WTC11 (cell line): ENCODE data around the gene GALNT13. TPM values are rescaled to one million over a fixed set of nuclear protein-coding genes. Genes with fewer than 3 reads are reported as not detected.

Source experiments
- ATAC-seq: fragments of 200-7000 bp; cut with Tn5 transposase; 2 replicates; pipeline ENCODE4 v1.10.0; 2021; ENCODE audit warnings: mild to moderate bottlenecking, moderate library complexity
- CTCF ChIA-PET: fragments of 300-600 bp; sonication (Branson Sonifier 250); formaldehyde crosslinking; loops from one replicate; lab custom pipeline; 2021; ENCODE audit warnings: antibody characterized with exemption; lab: Charles Lee
- POLR2A ChIA-PET: fragments of 350-600 bp; sonication (Branson Sonifier 250); formaldehyde crosslinking; loops from one replicate; lab custom pipeline; 2021; ENCODE audit warnings: antibody characterized with exemption; lab: Charles Lee
- DNase-seq: peaks from one replicate; pipeline ENCODE4 v3.0.0; 2021; ENCODE audit warnings: low spot score
- H3K27ac Mint-ChIP-seq: 2 replicates; pipeline ENCODE4 v1.8.0; 2021; ENCODE audit warnings: mixed read lengths
- H3K27me3 Mint-ChIP-seq: 2 replicates; pipeline ENCODE4 v1.8.0; 2021; ENCODE audit warnings: low read depth, mild to moderate bottlenecking, moderate library complexity, mixed read lengths
- H3K36me3 Mint-ChIP-seq: 2 replicates; pipeline ENCODE4 v1.8.0; 2021; ENCODE audit warnings: mixed read lengths
- H3K4me1 Mint-ChIP-seq: 2 replicates; pipeline ENCODE4 v1.8.0; 2022; ENCODE audit warnings: mixed read lengths
- H3K4me3 Mint-ChIP-seq: 2 replicates; pipeline ENCODE4 v1.8.0; 2021; ENCODE audit warnings: mild to moderate bottlenecking, moderate library complexity, mixed read lengths
- H3K9me3 Mint-ChIP-seq: 2 replicates; pipeline ENCODE4 v1.8.0; 2021; ENCODE audit warnings: mixed read lengths
- AFF4 ChIP-seq: sonication (generic); formaldehyde crosslinking; IDR thresholded peaks from 2 replicates; pipeline ENCODE4 v1.8.1; 2023; ENCODE audit warnings: mild to moderate bottlenecking, missing genetic modification reagents, borderline replicate concordance
- ATF3 ChIP-seq: sonication (generic); formaldehyde crosslinking; conservative IDR thresholded peaks from 2 replicates; pipeline ENCODE4 v1.8.1; 2022; ENCODE audit warnings: mild to moderate bottlenecking, missing genetic modification reagents
- ATF6 ChIP-seq: sonication (generic); formaldehyde crosslinking; IDR thresholded peaks from 2 replicates; pipeline ENCODE4 v1.8.1; 2023; ENCODE audit warnings: mild to moderate bottlenecking, missing genetic modification reagents
- CDX4 ChIP-seq: fragments of 250-450 bp; sonication (Bioruptor Pico); IDR thresholded peaks from 2 replicates; pipeline ENCODE4 v1.9.0; 2021; ENCODE audit warnings: moderate library complexity, mild to moderate bottlenecking, inconsistent platforms, borderline replicate concordance
- CREM ChIP-seq: sonication (generic); formaldehyde crosslinking; IDR thresholded peaks from 2 replicates; pipeline ENCODE4 v1.8.1; 2022; ENCODE audit warnings: mild to moderate bottlenecking, missing genetic modification reagents, moderate library complexity
- ERG ChIP-seq: fragments of 250-450 bp; sonication (Bioruptor Pico); IDR thresholded peaks from 2 replicates; pipeline ENCODE4 v1.8.0; 2021; ENCODE audit warnings: mild to moderate bottlenecking
- FOXJ3 ChIP-seq: sonication (generic); formaldehyde crosslinking; IDR thresholded peaks from 2 replicates; pipeline ENCODE4 v1.9.0; 2021; ENCODE audit warnings: missing genetic modification reagents, mild to moderate bottlenecking, borderline replicate concordance
- HMGA2 ChIP-seq: fragments of 250-450 bp; sonication (Bioruptor Pico); IDR thresholded peaks from 2 replicates; pipeline ENCODE4 v1.4.0; 2021; ENCODE audit warnings: mild to moderate bottlenecking, moderate library complexity
- JUN ChIP-seq: sonication (generic); formaldehyde crosslinking; IDR thresholded peaks from 2 replicates; pipeline ENCODE4 v1.8.0; 2023; ENCODE audit warnings: mild to moderate bottlenecking, missing genetic modification reagents
- MLX ChIP-seq: sonication (generic); formaldehyde crosslinking; IDR thresholded peaks from 2 replicates; pipeline ENCODE4 v1.8.1; 2023; ENCODE audit warnings: mild to moderate bottlenecking, missing genetic modification reagents, moderate library complexity
- TCF7 ChIP-seq: sonication (generic); formaldehyde crosslinking; IDR thresholded peaks from 2 replicates; pipeline ENCODE4 v1.8.0; 2022; ENCODE audit warnings: mild to moderate bottlenecking, low read depth, missing genetic modification reagents, moderate library complexity
- ZBTB43 ChIP-seq: sonication (generic); formaldehyde crosslinking; IDR thresholded peaks from 2 replicates; pipeline ENCODE4 v1.8.1; 2023; ENCODE audit warnings: mild to moderate bottlenecking, missing genetic modification reagents
- ZMAT4 ChIP-seq: fragments of 250-450 bp; sonication (Bioruptor Pico); IDR thresholded peaks from 2 replicates; pipeline ENCODE4 v1.9.0; 2021; ENCODE audit warnings: mild to moderate bottlenecking
- ZNF232 ChIP-seq: sonication (generic); formaldehyde crosslinking; IDR thresholded peaks from 2 replicates; pipeline ENCODE4 v1.8.0; 2022; ENCODE audit warnings: mild to moderate bottlenecking, missing genetic modification reagents
- ZNF317 ChIP-seq: sonication (generic); formaldehyde crosslinking; IDR thresholded peaks from 2 replicates; pipeline ENCODE4 v1.8.1; 2023; ENCODE audit warnings: low read depth, mild to moderate bottlenecking, moderate library complexity, missing genetic modification reagents, borderline replicate concordance
- ZNF396 ChIP-seq: fragments of 250-450 bp; sonication (Bioruptor Pico); IDR thresholded peaks from 2 replicates; pipeline ENCODE4 v1.8.0; 2021; ENCODE audit warnings: mild to moderate bottlenecking, moderate library complexity, borderline replicate concordance
- ZNF532 ChIP-seq: fragments of 250-450 bp; sonication (Bioruptor Pico); IDR thresholded peaks from 2 replicates; pipeline ENCODE4 v1.9.0; 2021; ENCODE audit warnings: mild to moderate bottlenecking, borderline replicate concordance
- total RNA-seq: library from RNA; stranded (reverse); gene quantifications from 3 replicates; pipeline ENCODE4 v1.2.3, GENCODE V29; 2021

GALNT13 gene
- total RNA-seq, 1 experiment from 2014 or later: 9.9 TPM

GRCh38 chr2:153990771-153991170, 119.0 kb downstream of the GALNT13 start (continued):
- TF ChIP-seq ATF3: no peak

GRCh38 chr2:154013514-154013913, 141.8 kb downstream of the GALNT13 start:
- no peak overlapping the region for H3K27ac Mint-ChIP-seq
- no peak overlapping the region for H3K4me3 Mint-ChIP-seq

More at GRCh38 chr2:154013514-154013913, 141.8 kb downstream of the GALNT13 start:
- peaks cover 8% of the 10 kb centered on the region for H3K9me3 Mint-ChIP-seq
- POLR2A ChIA-PET: no interaction called here
- TF ChIP-seq ZNF396: no peak
- no peak for TF ChIP-seq ZNF317 (CRISPR knock-in tag)
- no peak for TF ChIP-seq ZMAT4 (CRISPR knock-in tag)
- no peak for TF ChIP-seq ERG (CRISPR knock-in tag)
- no peak for TF ChIP-seq AFF4 (CRISPR knock-in tag)
- no peak for TF ChIP-seq FOXJ3 (CRISPR knock-in tag)
- no peak for TF ChIP-seq MLX (CRISPR knock-in tag)
- TF ChIP-seq JUN (CRISPR knock-in tag): no peak
- TF ChIP-seq ZNF232 (CRISPR knock-in tag): no peak
- TF ChIP-seq TCF7: no peak
- no peak for TF ChIP-seq ZBTB43 (CRISPR knock-in tag)
- no peak for TF ChIP-seq HMGA2 (CRISPR knock-in tag)
- no peak for TF ChIP-seq ATF6
- no peak for TF ChIP-seq CDX4 (CRISPR knock-in tag)
- no peak for TF ChIP-seq CREM (CRISPR knock-in tag)
- no peak for TF ChIP-seq ZNF532 (CRISPR knock-in tag)
- TF ChIP-seq, all 79 proteins: peak for 0
- ATAC-seq: no peak
- H3K4me1 Mint-ChIP-seq: no peaks in the 10 kb centered on the region
- no peak for DNase-seq
- H3K27me3 Mint-ChIP-seq: no peaks in the 10 kb centered on the region
- CTCF ChIA-PET: no interaction called here
- H3K36me3 Mint-ChIP-seq: no peaks in the 10 kb centered on the region
